HCT116 (cell line): ENCODE results near the gene LRRC3B. TPM values are rescaled to one million over a fixed set of nuclear protein-coding genes. Genes with fewer than 3 reads are reported as not detected.

Experiments used
- ATAC-seq: fragments of 200-7000 bp; cut with Tn5 transposase; 2 replicates; pipeline ENCODE4 v1.9.1; 2020; ENCODE audit warnings: mild to moderate bottlenecking, moderate library complexity
- BruUV-seq: library from RNA; stranded (reverse); fragments of 400-500 nt; replicated peaks from 2 replicates; lab custom pipeline; 2021; lab: Mats Ljungman, UMichigan
- CTCF ChIA-PET: fragments of 300-600 bp; sonication (Branson Sonifier 250); formaldehyde crosslinking; loops from one replicate; lab custom pipeline; 2021; ENCODE audit warnings: antibody characterized with exemption; lab: Charles Lee
- POLR2A ChIA-PET: fragments of 300-600, 350-600 bp; sonication (Branson Sonifier 250); formaldehyde crosslinking; loops from one replicate; lab custom pipeline; 2021; ENCODE audit warnings: antibody characterized with exemption; lab: Charles Lee
- RAD21 ChIA-PET, 2 experiments: fragments of 300-600 bp; sonication (Branson Sonifier 250); formaldehyde crosslinking; loops; one replicate each; lab custom pipeline; 2023; ENCODE audit warnings: low total read pairs in 2 of 2; ENCODE audit not compliant: uncharacterized antibody in 2 of 2, unreplicated experiment in 2 of 2, low non-redundant PET in 1 of 2; lab: Charles Lee
- DNase-seq: peaks from one replicate; pipeline ENCODE4 v3.0.0-alpha.2; 2010; ENCODE audit warnings: low read depth, low spot score
- H2AFZ ChIP-seq: fragments of 200-600 bp; shearing (Covaris generic), sonication (generic); 2 replicates; pipeline ENCODE4 v1.6.1; 2017; ENCODE audit warnings: low read depth, mixed run types, mixed read lengths, antibody characterized with exemption, low read length; ENCODE audit not compliant: poor library complexity, severe bottlenecking
- H3K27ac ChIP-seq: 2 replicates; pipeline ENCODE4 v1.5.1; 2012; ENCODE audit warnings: low read depth, low read length
- H3K27me3 ChIP-seq: fragments of 200-600 bp; sonication (generic); 2 replicates; pipeline ENCODE4 v1.6.1; 2016; ENCODE audit warnings: mixed run types, low read length, mixed read lengths; ENCODE audit not compliant: insufficient read depth
- H3K36me3 ChIP-seq, 2 experiments: fragments of 200-500 bp in 1 of 2; fragments of 200-600 bp in 1 of 2; sonication (Bioruptor generic) in 1 of 2; sonication (generic) in 1 of 2; 2 replicates each; pipeline versions ENCODE4 v1.5.1 to v1.6.1; 2014 to 2016; ENCODE audit warnings: low read length in 2 of 2, inconsistent platforms in 1 of 2, mixed read lengths in 1 of 2, mixed run types in 1 of 2; ENCODE audit not compliant: insufficient read depth in 2 of 2, control insufficient read depth in 1 of 2
- H3K4me1 ChIP-seq, 2 experiments: fragments of 200-600 bp in 1 of 2; sonication (generic) in 1 of 2; 2 replicates each; pipeline versions ENCODE4 v1.5.1 to v1.6.1; 2012 to 2017; ENCODE audit warnings: low read length in 2 of 2, inconsistent platforms in 1 of 2, mild to moderate bottlenecking in 1 of 2, mixed read lengths in 1 of 2, mixed run types in 1 of 2, moderate library complexity in 1 of 2; ENCODE audit not compliant: insufficient read depth in 2 of 2, control insufficient read depth in 1 of 2
- H3K4me2 ChIP-seq: fragments of 200-600 bp; sonication (generic); 2 replicates; pipeline ENCODE4 v1.6.1; 2017; ENCODE audit warnings: mixed run types, low read length, mixed read lengths
- H3K4me3 ChIP-seq, 2 experiments: fragments of 200-600 bp in 1 of 2; sonication (generic) in 1 of 2; replicated peaks in 1 of 2; 2 replicates each; pipeline ENCODE4 v1.5.1; 2011 to 2016; ENCODE audit warnings: low read length in 2 of 2, control low read depth in 1 of 2, low read depth in 1 of 2, mild to moderate bottlenecking in 1 of 2, mixed read lengths in 1 of 2, mixed run types in 1 of 2
- H3K79me2 ChIP-seq: fragments of 200-600 bp; sonication (generic); 2 replicates; pipeline ENCODE4 v1.6.1; 2017; ENCODE audit warnings: mild to moderate bottlenecking, mixed run types, low read length, moderate library complexity, mixed read lengths; ENCODE audit not compliant: insufficient read depth
- H3K9ac ChIP-seq: fragments of 200-600 bp; sonication (generic); 2 replicates; pipeline ENCODE4 v1.6.1; 2016; ENCODE audit warnings: low read length, mixed read lengths
- H3K9me2 ChIP-seq: fragments of 200-600 bp; sonication (generic), shearing (Covaris generic); 2 replicates; pipeline ENCODE4 v1.6.1; 2017; ENCODE audit warnings: mixed run types, mild to moderate bottlenecking, moderate library complexity; ENCODE audit not compliant: insufficient read depth
- H3K9me3 ChIP-seq, 2 experiments: fragments of 200-500 bp in 1 of 2; fragments of 200-600 bp in 1 of 2; sonication (Bioruptor generic) in 1 of 2; sonication (generic) in 1 of 2; 2 replicates each; pipeline ENCODE4 v1.6.1; 2014 to 2017; ENCODE audit warnings: low read length in 2 of 2, mixed read lengths in 2 of 2, inconsistent platforms in 1 of 2, low read depth in 1 of 2, mild to moderate bottlenecking in 1 of 2, mixed run types in 1 of 2, moderate library complexity in 1 of 2; ENCODE audit not compliant: control insufficient read depth in 1 of 2, insufficient read depth in 1 of 2
- H4K20me1 ChIP-seq: fragments of 200-600 bp; sonication (generic), shearing (Covaris generic); 2 replicates; pipeline ENCODE4 v1.6.1; 2017; ENCODE audit warnings: mixed run types, mild to moderate bottlenecking, moderate library complexity; ENCODE audit not compliant: insufficient read depth
- CEBPB ChIP-seq: IDR thresholded peaks from 2 replicates; pipeline ENCODE4 v1.6.1; 2012; ENCODE audit warnings: low read depth
- EGR1 ChIP-seq: IDR thresholded peaks from 2 replicates; pipeline ENCODE4 v1.6.1; 2012; ENCODE audit warnings: low read depth
- EZH2 ChIP-seq: fragments of 200-600 bp; sonication (generic); IDR thresholded peaks from 2 replicates; pipeline ENCODE4 v1.6.1; 2017; ENCODE audit warnings: antibody characterized with exemption, mixed run types
- EZH2phosphoT487 ChIP-seq: fragments of 200-600 bp; IDR thresholded peaks from 2 replicates; pipeline ENCODE4 v1.6.1; 2018; ENCODE audit warnings: antibody characterized with exemption, borderline replicate concordance
- FOSL1 ChIP-seq: IDR thresholded peaks from 2 replicates; pipeline ENCODE4 v1.6.1; 2012; ENCODE audit warnings: low read depth
- JUND ChIP-seq: IDR thresholded peaks from 2 replicates; pipeline ENCODE4 v1.6.1; 2012
- RAD21 ChIP-seq: IDR thresholded peaks from 2 replicates; pipeline ENCODE4 v1.6.1; 2012; ENCODE audit warnings: low read depth, mild to moderate bottlenecking
- REST ChIP-seq: IDR thresholded peaks from 2 replicates; pipeline ENCODE4 v1.6.1; 2012; ENCODE audit warnings: low read depth
- SP1 ChIP-seq: IDR thresholded peaks from 2 replicates; pipeline ENCODE4 v1.6.1; 2012; ENCODE audit warnings: low read depth
- TCF7L2 ChIP-seq: IDR thresholded peaks from 2 replicates; pipeline ENCODE4 v1.7.0; 2011; ENCODE audit warnings: borderline replicate concordance, inconsistent platforms; ENCODE audit not compliant: insufficient read depth, insufficient read length; ENCODE audit errors: extremely low read depth
- intact Hi-C: fragments of 100-400 bp; cut with micrococcal nuclease; formaldehyde crosslinking; loops from 2 replicates; pipeline ENCODE4 v1.10.0; 2022
- total RNA-seq: library from RNA; stranded (reverse); gene quantifications from one replicate; pipeline ENCODE4 v1.2.1, GENCODE V29; 2021; ENCODE audit not compliant: unreplicated experiment
- TF ChIP-seq, protein P1 (sequence below): IDR thresholded peaks from 2 replicates; pipeline ENCODE4 v1.6.1; 2012
- TF ChIP-seq, protein P2 (sequence below), 3 experiments: fragments of 200-600 bp in 1 of 3; sonication (generic) in 1 of 3; IDR thresholded peaks in 2 of 3; conservative IDR thresholded peaks in 1 of 3; 2 replicates each; pipeline ENCODE4 v1.5.1; 2012 to 2017; ENCODE audit warnings: low read depth in 2 of 3, low read length in 2 of 3, antibody characterized with exemption in 1 of 3, borderline replicate concordance in 1 of 3, control low read depth in 1 of 3, mild to moderate bottlenecking in 1 of 3, mixed read lengths in 1 of 3, mixed run types in 1 of 3, moderate library complexity in 1 of 3; ENCODE audit not compliant: insufficient read depth in 1 of 3

Gene LRRC3B
- total RNA-seq, 1 experiment from 2014 or later, result not detected

DNA sequence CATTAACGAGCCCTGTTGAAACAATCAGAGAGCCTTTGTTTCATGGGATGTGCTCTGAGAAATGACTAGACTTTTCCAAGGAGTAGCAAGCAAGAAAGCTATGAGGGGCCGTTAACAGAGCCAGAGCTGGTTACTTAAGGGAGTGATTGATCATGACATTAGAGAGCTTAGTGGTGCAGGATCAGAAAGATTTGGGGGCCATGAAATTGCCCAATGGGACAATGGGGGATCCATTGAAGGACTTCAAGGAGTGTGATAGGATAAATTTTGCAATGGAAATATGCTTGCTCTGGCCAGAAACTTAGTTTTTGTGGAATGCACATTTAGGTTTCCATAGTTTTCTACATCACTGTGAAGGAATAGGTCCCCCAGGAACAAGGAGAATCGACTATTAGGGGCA is 45.6 kb downstream of the LRRC3B start:
- POLR2A ChIA-PET, result no interaction called here
- Histone ChIP-seq H2AFZ (no peak overlapping the region), H3K4me1 (no peaks in the 10 kb centered on the region), H3K9me2 (no peaks in the 10 kb centered on the region), H3K9ac (no peak overlapping the region), H3K36me3 (no peaks in the 10 kb centered on the region), H3K9me3 (no peaks in the 10 kb centered on the region), H3K27me3 (no peaks in the 10 kb centered on the region), H3K79me2 (no peaks in the 10 kb centered on the region), H3K4me3 (no peak overlapping the region), H3K4me2 (no peak overlapping the region), H4K20me1 (no peaks in the 10 kb centered on the region), H3K27ac (no peak overlapping the region)
- intact Hi-C loops, result no loop called here
- no TSS peak for BruUV-seq
- RAD21 ChIA-PET, result no interaction called here
- no peak for ATAC-seq
- TF ChIP-seq EGR1 (no peak), FOSL1 (no peak), TCF7L2 (no peak), EZH2 (no peak), CEBPB (no peak), EZH2phosphoT487 (no peak), JUND (no peak), RAD21 (no peak), SP1 (no peak), REST (no peak)
- TF ChIP-seq, protein P1, sequence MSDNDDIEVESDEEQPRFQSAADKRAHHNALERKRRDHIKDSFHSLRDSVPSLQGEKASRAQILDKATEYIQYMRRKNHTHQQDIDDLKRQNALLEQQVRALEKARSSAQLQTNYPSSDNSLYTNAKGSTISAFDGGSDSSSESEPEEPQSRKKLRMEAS, result no peak
- TF ChIP-seq, protein P2, sequence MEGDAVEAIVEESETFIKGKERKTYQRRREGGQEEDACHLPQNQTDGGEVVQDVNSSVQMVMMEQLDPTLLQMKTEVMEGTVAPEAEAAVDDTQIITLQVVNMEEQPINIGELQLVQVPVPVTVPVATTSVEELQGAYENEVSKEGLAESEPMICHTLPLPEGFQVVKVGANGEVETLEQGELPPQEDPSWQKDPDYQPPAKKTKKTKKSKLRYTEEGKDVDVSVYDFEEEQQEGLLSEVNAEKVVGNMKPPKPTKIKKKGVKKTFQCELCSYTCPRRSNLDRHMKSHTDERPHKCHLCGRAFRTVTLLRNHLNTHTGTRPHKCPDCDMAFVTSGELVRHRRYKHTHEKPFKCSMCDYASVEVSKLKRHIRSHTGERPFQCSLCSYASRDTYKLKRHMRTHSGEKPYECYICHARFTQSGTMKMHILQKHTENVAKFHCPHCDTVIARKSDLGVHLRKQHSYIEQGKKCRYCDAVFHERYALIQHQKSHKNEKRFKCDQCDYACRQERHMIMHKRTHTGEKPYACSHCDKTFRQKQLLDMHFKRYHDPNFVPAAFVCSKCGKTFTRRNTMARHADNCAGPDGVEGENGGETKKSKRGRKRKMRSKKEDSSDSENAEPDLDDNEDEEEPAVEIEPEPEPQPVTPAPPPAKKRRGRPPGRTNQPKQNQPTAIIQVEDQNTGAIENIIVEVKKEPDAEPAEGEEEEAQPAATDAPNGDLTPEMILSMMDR (IDR thresholded peaks at IDR 0.05 in 2 of 3, conservative IDR thresholded peaks at IDR 0.05 in 1 of 3; ENCODE audit: borderline replicate concordance in 1 of 3, insufficient read depth in 1 of 3, low read depth in 2 of 3, low read length in 2 of 3), result no peak
- DNase-seq, result no peak
- CTCF ChIA-PET, result no interaction called here
